WTC11 (cell line): ENCODE measurements around the gene P2RX2. TPM values are rescaled to one million over a fixed set of nuclear protein-coding genes. Genes with fewer than 3 reads are reported as not detected.
"Not testable (repeated sequence)": the region's sequence is repeated elsewhere in the genome, so short reads cannot be mapped to it uniquely, and the experiment has no call there.

Experiments
- ATAC-seq: fragments of 200-7000 bp; cut with Tn5 transposase; 2 replicates; pipeline ENCODE4 v1.10.0; 2021; ENCODE audit warnings: mild to moderate bottlenecking, moderate library complexity
- CTCF ChIA-PET: fragments of 300-600 bp; sonication (Branson Sonifier 250); formaldehyde crosslinking; loops from one replicate; lab custom pipeline; 2021; ENCODE audit warnings: antibody characterized with exemption; lab: Charles Lee
- POLR2A ChIA-PET: fragments of 350-600 bp; sonication (Branson Sonifier 250); formaldehyde crosslinking; loops from one replicate; lab custom pipeline; 2021; ENCODE audit warnings: antibody characterized with exemption; lab: Charles Lee
- DNase-seq: peaks from one replicate; pipeline ENCODE4 v3.0.0; 2021; ENCODE audit warnings: low spot score
- H3K27ac Mint-ChIP-seq: 2 replicates; pipeline ENCODE4 v1.8.0; 2021; ENCODE audit warnings: mixed read lengths
- H3K27me3 Mint-ChIP-seq: 2 replicates; pipeline ENCODE4 v1.8.0; 2021; ENCODE audit warnings: low read depth, mild to moderate bottlenecking, moderate library complexity, mixed read lengths
- H3K36me3 Mint-ChIP-seq: 2 replicates; pipeline ENCODE4 v1.8.0; 2021; ENCODE audit warnings: mixed read lengths
- H3K4me1 Mint-ChIP-seq: 2 replicates; pipeline ENCODE4 v1.8.0; 2022; ENCODE audit warnings: mixed read lengths
- H3K4me3 Mint-ChIP-seq: 2 replicates; pipeline ENCODE4 v1.8.0; 2021; ENCODE audit warnings: mild to moderate bottlenecking, moderate library complexity, mixed read lengths
- H3K9me3 Mint-ChIP-seq: 2 replicates; pipeline ENCODE4 v1.8.0; 2021; ENCODE audit warnings: mixed read lengths
- ATF1 ChIP-seq: sonication (generic); formaldehyde crosslinking; IDR thresholded peaks from 2 replicates; pipeline ENCODE4 v1.8.1; 2023; ENCODE audit warnings: mild to moderate bottlenecking, moderate library complexity, missing genetic modification reagents
- CDX4 ChIP-seq: fragments of 250-450 bp; sonication (Bioruptor Pico); IDR thresholded peaks from 2 replicates; pipeline ENCODE4 v1.9.0; 2021; ENCODE audit warnings: moderate library complexity, mild to moderate bottlenecking, inconsistent platforms, borderline replicate concordance
- GTF2I ChIP-seq: fragments of 250-450 bp; sonication (Bioruptor Pico); conservative IDR thresholded peaks from 2 replicates; pipeline ENCODE4 v1.4.0; 2021; ENCODE audit warnings: mild to moderate bottlenecking
- IRF1 ChIP-seq: sonication (generic); formaldehyde crosslinking; IDR thresholded peaks from 2 replicates; pipeline ENCODE4 v1.8.0; 2023; ENCODE audit warnings: missing genetic modification reagents
- IRF2 ChIP-seq: sonication (generic); formaldehyde crosslinking; IDR thresholded peaks from 2 replicates; pipeline ENCODE4 v1.8.0; 2022; ENCODE audit warnings: low read depth, missing genetic modification reagents, borderline replicate concordance
- MAX ChIP-seq: sonication (generic); formaldehyde crosslinking; IDR thresholded peaks from 2 replicates; pipeline ENCODE4 v1.8.0; 2022; ENCODE audit warnings: mild to moderate bottlenecking, missing genetic modification reagents
- PREB ChIP-seq: sonication (generic); formaldehyde crosslinking; IDR thresholded peaks from 2 replicates; pipeline ENCODE4 v1.8.1; 2022; ENCODE audit warnings: mild to moderate bottlenecking, missing genetic modification reagents, moderate library complexity, borderline replicate concordance
- PRRX2 ChIP-seq: fragments of 250-450 bp; sonication (Bioruptor Pico); IDR thresholded peaks from 2 replicates; pipeline ENCODE4 v1.8.0; 2021; ENCODE audit warnings: mild to moderate bottlenecking
- SOX15 ChIP-seq: fragments of 250-450 bp; sonication (Bioruptor Pico); IDR thresholded peaks from 2 replicates; pipeline ENCODE4 v1.9.0; 2021; ENCODE audit warnings: mild to moderate bottlenecking
- ZNF512 ChIP-seq: sonication (generic); formaldehyde crosslinking; IDR thresholded peaks from 2 replicates; pipeline ENCODE4 v1.8.1; 2022; ENCODE audit warnings: missing genetic modification reagents, borderline replicate concordance
- total RNA-seq: library from RNA; stranded (reverse); gene quantifications from 3 replicates; pipeline ENCODE4 v1.2.3, GENCODE V29; 2021

P2RX2 gene
- total RNA-seq, 1 experiment from 2014 or later, result 2.1 TPM

- no peak for ATAC-seq
- TF ChIP-seq MAX (no peak), CDX4 (no peak), SOX15 (CRISPR knock-in tag) (no peak), IRF1 (no peak), PREB (CRISPR knock-in tag) (no peak), ATF1 (no peak)
- Mint-ChIP-seq H3K36me3 (no peaks in the 10 kb centered on the region), H3K27me3 (peaks cover 90% of the 10 kb centered on the region), H3K9me3 (peaks cover 5% of the 10 kb centered on the region), H3K27ac (no peak overlapping the region), H3K4me3 (no peak overlapping the region), H3K4me1 (peaks cover 10% of the 10 kb centered on the region; the same call in 1 of the 2 replicates)
- POLR2A ChIA-PET, result no interaction called here
- CTCF ChIA-PET, result interaction anchor here (1.7 to 2.6 kb wide), 3 partner anchors 35 to 135 kb away, joined by 3 to 11 read pairs (median 4); no protein-coding TSS in a partner anchor
- DNase-seq, result no peak
Measured at GRCh38 chr12:132596016-132596415, 22.6 kb upstream of the P2RX2 start.

GRCh38 chr12:132597333-132598316, 21.0 kb upstream of the P2RX2 start:
- H3K27ac Mint-ChIP-seq, result peak overlapping the region; percentile 66
- H3K4me1 Mint-ChIP-seq, result peaks cover 14% of the 10 kb centered on the region; the same call in 1 of the 2 replicates
- POLR2A ChIA-PET, result no interaction called here
- DNase-seq (peak; percentile 23), ATAC-seq (no peak)
- peaks cover 5% of the 10 kb centered on the region for H3K9me3 Mint-ChIP-seq
- H3K27me3 Mint-ChIP-seq, result peaks cover 89% of the 10 kb centered on the region
- CTCF ChIA-PET, result no interaction called here
- TF ChIP-seq PRRX2, result no peak
- no peak for TF ChIP-seq MAX
- TF ChIP-seq IRF2 (CRISPR knock-in tag), result no peak
- 0 out of 2 replicates have a peak, but pooled peaks have one; percentile 77 for TF ChIP-seq ZNF512 (CRISPR knock-in tag)
- TF ChIP-seq GTF2I, result 0 out of 2 replicates have a peak, but pooled peaks have one; percentile 36
- TF ChIP-seq, all 79 proteins: peak for 2
- peak overlapping the region; percentile 61 for H3K4me3 Mint-ChIP-seq
- no peaks in the 10 kb centered on the region for H3K36me3 Mint-ChIP-seq

- ChIA-PET POLR2A (interaction anchor here (0.6 to 0.8 kb wide), 2 partner anchors 12 to 72 kb away, joined by 3 read pairs; no protein-coding TSS in a partner anchor), CTCF (interaction anchor here (0.6 to 3.1 kb wide), 7 partner anchors 10 to 40 kb away, joined by 3 to 28 read pairs (median 11); partner anchors contain the start of genes LRCOL1 and P2RX2)
- peak overlapping the region; percentile 50 for H3K4me3 Mint-ChIP-seq
- not testable (repeated sequence) for H3K36me3 Mint-ChIP-seq, H3K27ac Mint-ChIP-seq, ATAC-seq, H3K9me3 Mint-ChIP-seq, DNase-seq
- peaks cover 80% of the 10 kb centered on the region for H3K27me3 Mint-ChIP-seq
- H3K4me1 Mint-ChIP-seq, result peaks cover 18% of the 10 kb centered on the region; the same call in 1 of the 2 replicates
Measured at GRCh38 chr12:132599502-132599901, 19.1 kb upstream of the P2RX2 start.
